HL-60 (cell line): Measurements from ENCODE around the gene C6.
"Not testable (repeated sequence)": the region's sequence is repeated elsewhere in the genome, so short reads cannot be mapped to it uniquely, and the experiment has no call there.

Experiments used
- DNase-seq, 2 experiments: peaks; one replicate each; pipeline ENCODE4 v3.0.0-alpha.2; 2010 to 2020; ENCODE audit warnings: low read depth in 1 of 2, low spot score in 1 of 2
- H3K27ac ChIP-seq: fragments of 250-450 bp; sonication (Bioruptor Pico); replicated peaks from 2 replicates; pipeline ENCODE4 v1.5.1; 2020; ENCODE audit warnings: mild to moderate bottlenecking, moderate library complexity
- H3K27me3 ChIP-seq: fragments of 250-450 bp; sonication (Bioruptor Pico); 2 replicates; pipeline ENCODE4 v1.5.1; 2021; ENCODE audit warnings: mild to moderate bottlenecking, moderate library complexity; ENCODE audit not compliant: insufficient read depth, poor library complexity, severe bottlenecking
- H3K4me3 ChIP-seq: replicated peaks from 2 replicates; pipeline ENCODE4 v1.5.1; 2011; ENCODE audit warnings: mild to moderate bottlenecking, control low read depth, low read length; ENCODE audit not compliant: insufficient read depth
- CTCF ChIP-seq: IDR thresholded peaks from one replicate; pipeline ENCODE4 v1.5.1; 2011; ENCODE audit warnings: low read length, control low read depth, inconsistent platforms; ENCODE audit not compliant: insufficient read depth
- GABPA ChIP-seq: IDR thresholded peaks from 2 replicates; pipeline ENCODE4 v1.6.1; 2012; ENCODE audit warnings: low read depth
- POLR2AphosphoS5 ChIP-seq: IDR thresholded peaks from 2 replicates; pipeline ENCODE4 v1.6.1; 2012; ENCODE audit warnings: low read depth
- REST ChIP-seq: IDR thresholded peaks from 2 replicates; pipeline ENCODE4 v1.6.1; 2012; ENCODE audit warnings: low read depth; ENCODE audit not compliant: insufficient replicate concordance
- SPI1 ChIP-seq: IDR thresholded peaks from 2 replicates; pipeline ENCODE4 v1.6.1; 2012; ENCODE audit warnings: low read depth, mild to moderate bottlenecking, borderline replicate concordance

C6 gene

GRCh38 chr5:41193456-41194205 is 19.7 kb downstream of the C6 start:
- TF ChIP-seq POLR2AphosphoS5, result no peak
- TF ChIP-seq REST, result no peak
- TF ChIP-seq GABPA, result no peak
- no peak for TF ChIP-seq SPI1
- no peak for TF ChIP-seq CTCF
- Histone ChIP-seq H3K4me3 (no peak overlapping the region), H3K27ac (no peak overlapping the region), H3K27me3 (no peaks in the 10 kb centered on the region)
- no peak for DNase-seq

- TF ChIP-seq CTCF, result no peak
- no peak for TF ChIP-seq SPI1
- no peak for TF ChIP-seq POLR2AphosphoS5
- TF ChIP-seq REST, result no peak
- no peak for TF ChIP-seq GABPA
- H3K4me3 ChIP-seq, result no peak overlapping the region
- DNase-seq, result no peak
These were observed 22.1 kb downstream of the C6 start for GRCh38 chr5:41191249-41191648.

GRCh38 chr5:41186143-41186542 is 27.2 kb downstream of the C6 start:
- H3K27me3 ChIP-seq, result no peaks in the 10 kb centered on the region
- no peak overlapping the region for H3K27ac ChIP-seq
- no peak for DNase-seq
- TF ChIP-seq CTCF (no peak), POLR2AphosphoS5 (no peak), SPI1 (no peak), GABPA (no peak), REST (no peak)
- no peak overlapping the region for H3K4me3 ChIP-seq

More at GRCh38 chr5:41191249-41191648, 22.1 kb downstream of the C6 start:
- H3K27me3 ChIP-seq, result no peaks in the 10 kb centered on the region
- no peak overlapping the region for H3K27ac ChIP-seq

- H3K27ac ChIP-seq, DNase-seq, H3K4me3 ChIP-seq, H3K27me3 ChIP-seq: not testable (repeated sequence)
These were observed 30.0 kb downstream of the C6 start for GRCh38 chr5:41183331-41183730.
